Naive B cell (primary cell): ENCODE results near the gene PACSIN3. TPM values are rescaled to one million over a fixed set of nuclear protein-coding genes. Genes with fewer than 3 reads are reported as not detected.

Experiments
- polyA plus RNA-seq, 6 donors: library from polyadenylated mRNA; unstranded; fragments of 300-500 nt; fragmentation: Illumina TruSeq; gene quantifications; one replicate each; pipeline ENCODE4 v1.2.3, GENCODE V29; 2021; ENCODE audit warnings: low read depth in 6 of 6

Gene PACSIN3
- polyA plus RNA-seq, 6 donors from 2014 or later = 0.41 to 0.49 TPM; not detected in 4

Other genes starting within 250 kb of the PACSIN3 start
- 10 to 100 TPM; 16.8 to 34.9 (median 18.7) TPM for gene CSTPP1, start 249.7 kb downstream of the PACSIN3 start, polyA plus RNA-seq
- 100 to 1,000 TPM in 3 of 6 donors, 10 to 100 TPM in 3; 87.2 to 127 (median 100) TPM for gene ARFGAP2, start 9.6 kb downstream of the PACSIN3 start, polyA plus RNA-seq
- 10 to 100 TPM in 5 of 6 donors, 1 to 10 TPM in 1; 6.5 to 25.3 (median 22.9) TPM for gene DDB2, start 28.5 kb upstream of the PACSIN3 start, polyA plus RNA-seq
- 1 to 10 TPM in 5 of 6 donors, not detected in 1; 1.6 to 8.1 (median 2.2) TPM for gene ACP2, start 62.4 kb upstream of the PACSIN3 start, polyA plus RNA-seq
- gene NR1H3, start 71.6 kb upstream of the PACSIN3 start, polyA plus RNA-seq = 10 to 100 TPM in 1 of 6 donors, 1 to 10 TPM in 5; 3.2 to 12.5 (median 5.2) TPM
- 10 to 100 TPM; 12.1 to 24.8 (median 16.4) TPM for gene MADD, start 83.7 kb upstream of the PACSIN3 start, polyA plus RNA-seq
- gene MYBPC3, start 166.3 kb upstream of the PACSIN3 start, polyA plus RNA-seq = not detected
- 10 to 100 TPM; 42.8 to 74.6 (median 51.7) TPM for gene SPI1, start 192.1 kb upstream of the PACSIN3 start, polyA plus RNA-seq
- gene SLC39A13, start 222.2 kb upstream of the PACSIN3 start, polyA plus RNA-seq = 10 to 100 TPM in 5 of 6 donors, 1 to 10 TPM in 1; 7.5 to 21.9 (median 17.2) TPM
- gene PSMC3, start 240.0 kb upstream of the PACSIN3 start, polyA plus RNA-seq = 100 to 1,000 TPM in 2 of 6 donors, 10 to 100 TPM in 4; 78.6 to 109 (median 95.1) TPM